GM12878 (cell line): ENCODE measurements around the gene SYNJ2.

Experiments
- BACH1 ChIP-seq: fragments of 450-650 bp; IDR thresholded peaks from 2 replicates; pipeline ENCODE4 v1.6.1; 2017; ENCODE audit warnings: mild to moderate bottlenecking, borderline replicate concordance
- CBFB ChIP-seq: IDR thresholded peaks from 2 replicates; pipeline ENCODE4 v1.6.1; 2016; ENCODE audit warnings: antibody characterized with exemption, low read depth
- CEBPB ChIP-seq, 2 experiments: fragments of 150-350 bp in 1 of 2; IDR thresholded peaks; 2 replicates each; pipeline ENCODE4 v1.6.1; 2012 to 2014; ENCODE audit warnings: low read depth in 2 of 2, low read length in 2 of 2, borderline replicate concordance in 1 of 2, inconsistent platforms in 1 of 2
- EED ChIP-seq: sonication (generic); IDR thresholded peaks from 2 replicates; pipeline ENCODE4 v1.6.1; 2016; ENCODE audit warnings: antibody characterized with exemption, low read depth
- EP300 ChIP-seq, 2 experiments: fragments of 150-350 bp in 1 of 2; IDR thresholded peaks; 2 replicates each; pipeline ENCODE4 v1.6.1; 2011 to 2012; ENCODE audit warnings: low read depth in 2 of 2, low read length in 2 of 2, borderline replicate concordance in 1 of 2, improper control_type of control experiment in 1 of 2, inconsistent platforms in 1 of 2; ENCODE audit not compliant: control insufficient read depth in 1 of 2
- RB1 ChIP-seq: fragments of 450-650 bp; formaldehyde crosslinking; IDR thresholded peaks from 2 replicates; pipeline ENCODE4 v1.6.1; 2017; ENCODE audit warnings: mild to moderate bottlenecking, borderline replicate concordance
- SIN3A ChIP-seq: IDR thresholded peaks from 2 replicates; pipeline ENCODE4 v1.6.1; 2012; ENCODE audit warnings: low read depth, low read length, improper control_type of control experiment
- ZNF207 ChIP-seq: fragments of 450-650 bp; IDR thresholded peaks from 2 replicates; pipeline ENCODE4 v1.6.1; 2014; ENCODE audit warnings: antibody characterized with exemption, mild to moderate bottlenecking, borderline replicate concordance
- TF ChIP-seq, protein P1 (sequence below): fragments of 450-650 bp; IDR thresholded peaks from 2 replicates; pipeline ENCODE4 v1.6.1; 2017; ENCODE audit warnings: mild to moderate bottlenecking
- TF ChIP-seq, protein P2 (sequence below), 3 experiments: IDR thresholded peaks in 2 of 3; conservative IDR thresholded peaks in 1 of 3; 2 replicates each; pipeline ENCODE4 v1.5.1; 2011; ENCODE audit warnings: low read depth in 3 of 3, low read length in 3 of 3, mild to moderate bottlenecking in 3 of 3, control low read depth in 2 of 3, moderate library complexity in 2 of 3, inconsistent platforms in 1 of 3, mixed read lengths in 1 of 3; ENCODE audit not compliant: control insufficient read depth in 2 of 3, insufficient read depth in 1 of 3; ENCODE audit errors: extremely low read depth in 1 of 3
- TF ChIP-seq, protein P3 (sequence below): IDR thresholded peaks from 2 replicates; pipeline ENCODE4 v1.6.1; 2012; ENCODE audit warnings: low read depth, low read length, improper control_type of control experiment

DNA sequence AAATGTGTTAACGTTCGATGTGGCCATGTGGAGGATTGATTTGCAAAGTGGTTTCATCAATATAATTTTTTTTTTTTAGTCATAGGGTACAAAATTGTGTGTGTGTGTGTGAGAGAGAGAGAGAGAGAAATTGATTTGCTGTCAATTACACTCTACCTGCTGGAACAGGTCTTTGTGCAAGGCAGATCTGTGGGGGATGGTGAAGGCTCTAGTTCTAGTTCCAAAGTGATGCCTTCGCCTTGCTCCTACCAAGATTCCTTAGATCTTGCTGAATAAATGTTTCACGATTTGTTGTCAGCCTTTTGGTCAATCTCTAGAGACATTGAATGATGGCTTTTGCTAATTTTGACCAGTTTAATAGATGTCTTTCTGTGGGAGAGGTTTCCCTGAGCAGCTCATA, 121.6 kb downstream of the SYNJ2 start:
- TF ChIP-seq RB1 (no peak), ZNF207 (no peak), BACH1 (no peak), SIN3A (no peak), EP300 (IDR thresholded peaks at IDR 0.05; ENCODE audit: borderline replicate concordance in 1 of 2, control insufficient read depth in 1 of 2, low read depth in 2 of 2, low read length in 2 of 2) (no peak), CBFB (no peak), EED (no peak), CEBPB (IDR thresholded peaks at IDR 0.05; ENCODE audit: borderline replicate concordance in 1 of 2, low read depth in 2 of 2, low read length in 2 of 2) (no peak)
- TF ChIP-seq, protein P1, sequence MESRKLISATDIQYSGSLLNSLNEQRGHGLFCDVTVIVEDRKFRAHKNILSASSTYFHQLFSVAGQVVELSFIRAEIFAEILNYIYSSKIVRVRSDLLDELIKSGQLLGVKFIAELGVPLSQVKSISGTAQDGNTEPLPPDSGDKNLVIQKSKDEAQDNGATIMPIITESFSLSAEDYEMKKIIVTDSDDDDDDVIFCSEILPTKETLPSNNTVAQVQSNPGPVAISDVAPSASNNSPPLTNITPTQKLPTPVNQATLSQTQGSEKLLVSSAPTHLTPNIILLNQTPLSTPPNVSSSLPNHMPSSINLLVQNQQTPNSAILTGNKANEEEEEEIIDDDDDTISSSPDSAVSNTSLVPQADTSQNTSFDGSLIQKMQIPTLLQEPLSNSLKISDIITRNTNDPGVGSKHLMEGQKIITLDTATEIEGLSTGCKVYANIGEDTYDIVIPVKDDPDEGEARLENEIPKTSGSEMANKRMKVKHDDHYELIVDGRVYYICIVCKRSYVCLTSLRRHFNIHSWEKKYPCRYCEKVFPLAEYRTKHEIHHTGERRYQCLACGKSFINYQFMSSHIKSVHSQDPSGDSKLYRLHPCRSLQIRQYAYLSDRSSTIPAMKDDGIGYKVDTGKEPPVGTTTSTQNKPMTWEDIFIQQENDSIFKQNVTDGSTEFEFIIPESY: no peak
- TF ChIP-seq, protein P2, sequence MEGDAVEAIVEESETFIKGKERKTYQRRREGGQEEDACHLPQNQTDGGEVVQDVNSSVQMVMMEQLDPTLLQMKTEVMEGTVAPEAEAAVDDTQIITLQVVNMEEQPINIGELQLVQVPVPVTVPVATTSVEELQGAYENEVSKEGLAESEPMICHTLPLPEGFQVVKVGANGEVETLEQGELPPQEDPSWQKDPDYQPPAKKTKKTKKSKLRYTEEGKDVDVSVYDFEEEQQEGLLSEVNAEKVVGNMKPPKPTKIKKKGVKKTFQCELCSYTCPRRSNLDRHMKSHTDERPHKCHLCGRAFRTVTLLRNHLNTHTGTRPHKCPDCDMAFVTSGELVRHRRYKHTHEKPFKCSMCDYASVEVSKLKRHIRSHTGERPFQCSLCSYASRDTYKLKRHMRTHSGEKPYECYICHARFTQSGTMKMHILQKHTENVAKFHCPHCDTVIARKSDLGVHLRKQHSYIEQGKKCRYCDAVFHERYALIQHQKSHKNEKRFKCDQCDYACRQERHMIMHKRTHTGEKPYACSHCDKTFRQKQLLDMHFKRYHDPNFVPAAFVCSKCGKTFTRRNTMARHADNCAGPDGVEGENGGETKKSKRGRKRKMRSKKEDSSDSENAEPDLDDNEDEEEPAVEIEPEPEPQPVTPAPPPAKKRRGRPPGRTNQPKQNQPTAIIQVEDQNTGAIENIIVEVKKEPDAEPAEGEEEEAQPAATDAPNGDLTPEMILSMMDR (IDR thresholded peaks at IDR 0.05 in 2 of 3, conservative IDR thresholded peaks at IDR 0.05 in 1 of 3; ENCODE audit: control insufficient read depth in 2 of 3, extremely low read depth in 1 of 3, insufficient read depth in 1 of 3, low read depth in 3 of 3, low read length in 3 of 3): no peak
- TF ChIP-seq, protein P3, sequence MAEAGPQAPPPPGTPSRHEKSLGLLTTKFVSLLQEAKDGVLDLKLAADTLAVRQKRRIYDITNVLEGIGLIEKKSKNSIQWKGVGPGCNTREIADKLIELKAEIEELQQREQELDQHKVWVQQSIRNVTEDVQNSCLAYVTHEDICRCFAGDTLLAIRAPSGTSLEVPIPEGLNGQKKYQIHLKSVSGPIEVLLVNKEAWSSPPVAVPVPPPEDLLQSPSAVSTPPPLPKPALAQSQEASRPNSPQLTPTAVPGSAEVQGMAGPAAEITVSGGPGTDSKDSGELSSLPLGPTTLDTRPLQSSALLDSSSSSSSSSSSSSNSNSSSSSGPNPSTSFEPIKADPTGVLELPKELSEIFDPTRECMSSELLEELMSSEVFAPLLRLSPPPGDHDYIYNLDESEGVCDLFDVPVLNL: no peak
